SHP77 (cell line): ENCODE data around the gene ZBTB1.
"Not testable (repeated sequence)": the region's sequence is repeated elsewhere in the genome, so short reads cannot be mapped to it uniquely, and the experiment has no call there.

Experiments
- DNase-seq, 2 experiments: peaks; one replicate each; lab custom pipeline; 2025; lab: John Stamatoyannopoulos, UW

The ZBTB1 gene

DNA sequence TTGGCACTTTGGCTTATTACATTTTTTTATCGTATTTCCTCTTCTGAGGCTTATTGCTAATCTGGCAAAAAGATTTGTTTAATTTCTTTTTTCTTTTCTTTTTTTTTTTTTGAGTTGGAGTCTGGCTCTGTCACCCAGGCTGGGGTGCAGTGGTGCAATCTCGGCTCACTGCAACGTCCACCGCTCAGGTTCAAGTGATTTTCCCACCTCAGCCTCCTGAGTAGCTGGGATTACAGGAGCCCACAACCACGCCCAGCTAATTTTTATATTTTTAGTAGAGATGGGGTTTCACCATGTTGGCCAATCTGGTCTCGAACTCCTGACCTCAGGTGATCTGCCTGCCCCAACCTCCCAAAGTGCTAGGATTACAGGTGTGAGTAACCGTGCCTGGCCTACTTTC is 65.1 kb downstream of the ZBTB1 start:
- not testable (repeated sequence) for DNase-seq

DNA sequence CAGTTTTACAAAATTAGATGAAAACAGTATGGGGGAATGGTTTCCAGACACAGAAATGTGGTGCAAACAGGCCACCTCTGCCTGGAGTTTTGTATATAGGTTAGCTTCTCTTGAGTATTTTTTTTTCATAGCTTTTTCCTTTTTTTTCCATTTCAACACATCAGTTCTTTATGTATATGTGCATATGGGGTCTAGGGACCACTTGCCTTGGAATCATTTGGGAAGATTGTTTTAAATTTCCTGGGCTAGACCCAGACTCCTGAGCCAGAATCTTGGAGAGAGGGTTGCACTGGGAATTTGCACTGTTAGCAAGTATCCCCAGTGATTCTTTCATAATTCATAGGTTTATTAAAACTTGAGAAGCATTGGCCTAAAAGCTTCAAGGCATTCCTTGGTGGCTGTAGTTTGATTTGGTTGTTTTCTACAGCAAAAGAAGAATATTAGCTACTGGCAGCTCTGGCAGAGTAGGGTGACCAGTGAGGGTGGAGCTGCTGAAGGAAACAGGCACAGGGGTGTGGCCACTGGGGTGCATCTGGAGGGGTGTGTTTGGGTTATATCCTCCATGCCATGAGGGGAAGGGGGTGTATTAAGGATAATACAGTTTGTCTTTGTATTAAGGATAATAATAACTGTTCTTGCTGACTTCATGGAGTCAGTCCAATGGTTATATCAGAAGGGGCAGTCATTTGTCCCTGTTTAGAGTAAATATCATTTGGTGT is 68.0 kb downstream of the ZBTB1 start:
- DNase-seq = no peak

DNA sequence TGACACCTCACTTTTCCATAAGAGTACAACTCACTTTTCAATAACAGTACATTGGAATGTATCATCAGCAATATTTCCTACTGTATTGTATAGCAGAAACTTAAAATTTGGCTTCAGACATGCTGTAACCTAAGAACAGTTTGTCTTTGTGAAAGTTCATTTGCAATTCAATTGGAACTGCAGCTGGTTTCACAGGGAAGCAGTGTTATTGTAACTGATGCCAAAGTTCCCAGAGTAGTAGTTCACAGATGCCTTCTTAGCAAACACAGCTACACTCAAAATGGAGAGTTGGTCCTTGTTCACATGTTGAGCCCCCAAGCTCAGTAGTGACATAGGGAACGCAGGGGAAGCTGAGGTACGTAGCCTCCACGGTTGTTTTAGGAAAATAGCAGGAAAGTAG is 68.5 kb downstream of the ZBTB1 start:
- DNase-seq = no peak
